ENCODE measurements around the gene SNX5. TPM values are rescaled to one million over a fixed set of nuclear protein-coding genes. Genes with fewer than 3 reads are reported as not detected.

SNX5 gene
- total RNA-seq, 2 donors from 2014 or later = 182 to 188 TPM

DNA sequence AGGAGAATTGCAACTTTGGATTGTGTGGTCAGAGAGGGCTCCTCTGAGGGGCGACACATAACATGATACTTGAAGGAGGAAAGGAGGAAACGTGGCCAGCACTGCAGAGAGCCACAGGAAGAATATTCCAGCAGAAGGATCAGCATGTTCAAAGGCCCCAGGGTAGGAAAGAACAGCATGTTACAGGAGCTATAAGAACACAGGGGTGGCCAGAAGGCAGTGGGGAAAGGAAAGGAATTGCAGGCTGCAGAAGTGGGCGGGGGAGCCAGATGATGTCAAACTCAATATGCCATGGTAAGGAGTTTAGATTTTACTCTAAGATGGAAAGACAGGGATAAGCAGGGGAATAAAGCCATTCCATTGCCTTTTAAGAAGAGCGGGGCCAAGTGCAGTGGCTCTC lies 31.0 kb upstream of the SNX5 start:
- ATAC-seq (no peak), DNase-seq (ENCODE audit: low spot score in 2 of 2) (no peak)
- Mint-ChIP-seq H3K27ac (no peak overlapping the region), H3K9me3 (no peaks in the 10 kb centered on the region), H3K36me3 (no peaks in the 10 kb centered on the region)

DNA sequence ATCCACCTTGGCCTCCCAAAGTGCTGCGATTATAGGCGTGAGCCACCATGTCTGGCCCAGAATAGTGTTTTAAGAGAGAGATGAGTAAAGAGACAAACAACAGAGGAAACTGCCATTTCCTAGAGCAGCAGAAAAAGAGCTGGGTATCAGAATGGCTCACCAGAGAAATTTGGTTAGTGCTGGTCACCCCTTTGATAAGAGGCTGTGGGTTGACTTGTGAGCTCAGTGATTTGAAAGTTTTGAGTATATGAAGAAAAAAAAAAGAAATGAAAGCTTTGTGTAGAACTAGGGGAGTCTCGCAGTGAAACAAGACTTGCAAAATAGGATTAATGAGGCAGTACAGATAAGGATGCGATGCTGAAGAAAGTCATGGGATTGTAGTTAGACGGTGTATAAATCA lies 29.9 kb upstream of the SNX5 start:
- peak overlapping the region in 1 of 2 donors; percentile 1 for H3K27ac Mint-ChIP-seq
- H3K36me3 Mint-ChIP-seq = no peaks in the 10 kb centered on the region
- H3K9me3 Mint-ChIP-seq = no peaks in the 10 kb centered on the region
- ATAC-seq (no peak), DNase-seq (ENCODE audit: low spot score in 2 of 2) (no peak)

DNA sequence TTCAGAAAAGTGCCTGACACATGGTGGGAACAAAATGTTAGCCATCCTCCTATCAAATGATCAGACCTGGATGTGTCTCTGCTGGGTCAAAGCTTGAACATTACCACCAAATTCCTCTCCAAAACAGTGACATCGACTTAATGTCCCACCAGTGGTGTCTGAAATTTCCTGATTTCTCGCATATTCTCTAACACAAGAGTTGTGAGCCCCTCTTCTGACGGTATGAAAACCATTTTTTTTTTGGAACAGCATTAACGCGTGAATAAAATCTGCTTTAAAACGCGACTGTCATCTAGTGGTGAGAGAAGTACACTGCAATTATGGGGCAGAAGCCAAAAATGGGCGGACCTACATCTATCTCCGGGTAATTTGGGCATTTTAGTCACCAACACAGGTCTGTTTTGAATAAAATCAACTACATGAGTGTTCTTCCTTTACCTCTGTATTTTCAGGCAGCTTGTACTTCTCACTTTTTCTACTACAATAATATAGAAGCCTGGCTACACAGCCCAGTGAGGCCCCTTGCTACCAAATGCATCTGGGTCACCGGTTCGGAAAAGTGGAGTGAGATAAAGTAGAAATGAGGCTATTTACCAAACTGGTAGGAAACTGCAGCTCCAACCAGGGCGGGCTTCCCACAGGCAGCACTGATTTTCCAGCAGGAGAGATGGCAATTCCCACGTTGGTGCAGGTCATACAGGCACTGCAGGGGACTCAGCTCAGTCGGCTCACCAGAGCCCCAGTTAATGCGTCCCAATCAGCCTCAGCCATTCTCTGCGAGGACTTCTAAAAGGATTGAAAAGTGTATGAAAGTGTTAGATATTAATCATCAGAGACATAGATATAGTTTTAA lies 27.6 kb upstream of the SNX5 start:
- DNase-seq (ENCODE audit: low spot score in 2 of 2) (peak in 1 of 2 donors; percentile 41), ATAC-seq (peak; percentile 17 to 39)
- Mint-ChIP-seq H3K27ac (no peak overlapping the region), H3K9me3 (no peaks in the 10 kb centered on the region), H3K36me3 (no peaks in the 10 kb centered on the region)

DNA sequence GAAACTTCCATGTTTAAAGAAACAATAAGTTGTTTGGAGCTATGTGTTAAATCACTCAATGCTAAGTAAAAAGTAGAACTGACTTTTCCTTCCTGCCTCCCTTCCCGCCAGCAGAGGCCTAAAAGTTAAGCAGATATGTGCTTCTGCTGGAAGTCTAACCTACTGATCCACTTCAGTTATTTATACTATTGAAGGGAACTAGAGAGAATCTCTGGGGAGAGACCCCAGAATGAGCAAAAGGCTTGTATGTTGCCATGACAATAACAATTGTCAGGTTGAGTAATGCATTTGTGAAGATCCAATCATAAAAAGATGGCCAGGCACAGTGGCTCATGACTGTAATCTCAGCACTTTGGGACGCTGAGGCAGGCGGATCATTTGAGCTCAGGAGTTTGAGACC lies 25.0 kb upstream of the SNX5 start:
- Mint-ChIP-seq H3K36me3 (peaks cover 0 to 15% of the 10 kb centered on the region in 2 donors), H3K9me3 (no peaks in the 10 kb centered on the region), H3K27ac (peak overlapping the region in 1 of 2 donors; percentile 77)
- DNase-seq (ENCODE audit: low spot score in 2 of 2) = no peak
- ATAC-seq = no peak

DNA sequence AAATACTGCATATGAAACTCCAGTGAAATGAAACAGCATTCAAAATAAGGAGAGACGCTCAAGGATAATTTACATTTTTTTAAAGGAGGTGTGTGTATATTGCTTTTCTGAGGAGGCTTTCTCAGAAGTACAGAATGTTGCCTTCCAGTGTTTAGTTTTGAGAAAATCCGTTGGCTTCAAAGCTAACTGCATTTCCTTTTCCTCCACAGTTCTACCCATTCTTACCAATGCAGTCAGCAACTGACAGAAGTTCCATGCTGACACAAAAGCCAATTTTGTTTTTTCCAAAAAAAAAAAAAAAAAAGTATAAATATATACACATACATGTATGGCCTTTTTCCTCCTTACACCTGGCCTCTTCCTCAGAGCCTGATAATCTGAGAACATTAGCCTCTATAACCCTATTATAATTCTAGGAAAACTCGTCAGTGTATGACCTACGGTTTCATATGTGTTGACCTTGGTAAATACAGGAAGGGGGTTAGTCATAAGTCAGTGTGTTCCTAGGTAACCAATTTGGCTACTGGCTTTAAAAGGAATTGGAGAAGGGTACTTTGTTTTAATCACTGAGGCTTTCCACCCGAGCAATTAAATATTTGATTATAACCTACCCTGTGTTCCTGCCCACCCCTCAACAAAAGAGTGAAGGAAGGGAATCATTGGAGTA lies 24.4 kb upstream of the SNX5 start:
- ATAC-seq = peak; percentile 18 to 38
- H3K27ac Mint-ChIP-seq = peak overlapping the region; percentile 24 to 77
- no peak for DNase-seq (ENCODE audit: low spot score in 2 of 2)
- peaks cover under 1 to 18% of the 10 kb centered on the region in 2 donors for H3K36me3 Mint-ChIP-seq
- H3K9me3 Mint-ChIP-seq = no peaks in the 10 kb centered on the region

DNA sequence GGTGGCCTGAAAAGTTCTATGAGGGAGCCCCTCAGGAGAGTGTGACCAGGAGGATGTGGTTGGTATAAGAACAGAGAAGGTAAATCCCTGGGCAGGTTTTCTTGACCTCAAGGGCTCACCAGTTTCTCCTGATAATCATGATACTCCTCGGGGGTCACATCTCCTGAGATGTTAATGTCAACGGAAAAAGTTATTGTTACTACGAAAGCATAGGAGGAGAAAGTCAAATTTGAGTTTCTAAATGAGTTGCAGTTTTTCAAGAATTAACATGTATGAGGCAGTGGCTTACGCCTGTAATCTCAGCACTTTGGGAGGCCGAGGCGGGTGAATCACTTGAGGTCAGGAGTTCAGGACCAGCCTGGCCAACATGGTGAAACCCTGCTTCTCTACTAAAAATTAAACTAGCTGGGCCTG lies 23.6 kb upstream of the SNX5 start:
- Mint-ChIP-seq H3K36me3 (peaks cover 5 to 26% of the 10 kb centered on the region in 2 donors), H3K9me3 (no peaks in the 10 kb centered on the region), H3K27ac (peak overlapping the region; percentile 47 to 77)
- DNase-seq (ENCODE audit: low spot score in 2 of 2) = peak; percentile 44 to 64
- ATAC-seq = peak; percentile 85 to 91

DNA sequence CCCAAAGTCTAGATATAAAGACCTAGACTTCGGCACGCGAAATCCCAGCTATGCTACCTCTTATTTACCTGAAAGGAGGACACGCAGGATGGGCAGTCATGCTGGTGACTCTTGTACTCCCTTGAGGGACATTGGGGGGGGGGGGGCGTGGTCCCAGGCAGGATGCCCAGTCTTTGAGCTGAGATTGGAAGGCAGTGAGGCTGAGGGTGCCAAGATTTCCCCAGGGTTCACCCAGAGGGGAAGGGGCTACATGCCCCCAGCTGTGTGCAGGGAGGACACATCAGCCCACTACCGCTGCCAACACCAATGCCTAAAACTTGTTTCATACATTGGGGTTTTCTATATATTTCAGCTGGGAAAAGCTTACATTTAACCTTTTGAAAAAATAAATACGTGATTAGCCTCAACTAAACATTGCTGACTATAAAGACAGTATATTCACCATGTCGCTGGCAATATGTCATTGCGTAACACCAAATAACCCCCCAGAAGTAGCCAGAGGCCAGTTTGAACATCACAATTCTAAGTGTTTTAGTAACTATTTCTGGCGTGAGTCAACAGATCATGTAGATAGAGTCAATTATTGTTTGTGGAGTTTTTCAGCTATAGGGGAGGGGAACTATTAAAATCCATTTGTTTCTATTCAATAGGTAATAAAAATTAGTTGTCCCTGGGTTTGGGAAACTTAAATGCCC lies 21.8 kb upstream of the SNX5 start:
- Mint-ChIP-seq H3K9me3 (no peaks in the 10 kb centered on the region), H3K27ac (no peak overlapping the region), H3K36me3 (peaks cover 5 to 28% of the 10 kb centered on the region in 2 donors)
- no peak for DNase-seq (ENCODE audit: low spot score in 2 of 2)
- ATAC-seq = no peak

DNA sequence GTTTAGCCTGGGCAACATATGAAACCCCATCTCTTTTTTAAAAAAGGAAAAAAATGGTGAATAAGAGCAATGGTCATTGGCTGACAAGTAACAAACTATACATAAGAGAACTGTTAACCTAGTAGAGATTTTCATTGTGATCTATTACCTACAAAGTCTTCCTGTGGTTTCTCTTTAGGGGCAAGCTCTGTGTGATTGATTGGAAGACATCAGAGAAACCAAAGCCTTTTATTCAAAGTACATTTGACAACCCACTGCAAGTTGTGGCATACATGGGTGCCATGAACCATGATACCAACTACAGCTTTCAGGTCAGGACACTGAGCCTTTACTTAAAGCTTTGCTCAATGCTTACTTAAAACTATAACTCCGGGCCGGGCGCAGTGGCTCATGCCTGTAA lies 19.4 kb upstream of the SNX5 start:
- ATAC-seq (peak in 1 of 2 donors; percentile 5), DNase-seq (ENCODE audit: low spot score in 2 of 2) (no peak)
- peaks cover 15 to 35% of the 10 kb centered on the region in 2 donors for H3K36me3 Mint-ChIP-seq
- H3K9me3 Mint-ChIP-seq = no peaks in the 10 kb centered on the region
- H3K27ac Mint-ChIP-seq = no peak overlapping the region

DNA sequence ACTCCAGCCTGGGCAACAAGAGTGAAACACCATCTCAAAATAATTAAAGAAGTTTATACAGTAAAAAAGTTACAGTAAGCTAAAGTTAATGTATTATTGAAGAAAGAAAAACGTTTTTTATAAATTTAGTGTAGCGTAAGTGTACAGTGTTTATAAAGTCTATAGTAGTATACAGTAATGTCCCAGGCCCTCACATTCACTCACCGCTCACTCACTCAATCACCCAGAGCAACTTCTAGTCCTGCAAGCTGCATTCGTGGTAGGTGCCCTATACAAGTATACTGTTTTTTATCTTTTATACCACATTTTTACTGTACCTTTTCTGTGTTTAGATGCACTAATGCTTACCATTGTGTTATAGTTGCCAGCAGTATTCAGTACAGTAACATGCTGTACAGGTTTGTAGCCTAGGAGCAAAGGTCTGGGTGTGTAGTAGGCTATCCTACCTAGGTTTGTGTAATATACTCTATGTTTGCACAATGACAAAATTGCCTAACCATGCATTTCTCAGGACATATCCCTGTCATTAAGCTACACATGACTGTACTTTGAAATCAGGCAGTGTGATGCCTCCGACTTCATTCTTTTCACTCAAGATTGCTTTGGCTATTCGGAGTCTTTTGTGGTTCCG lies 16.9 kb upstream of the SNX5 start:
- peaks cover 20 to 31% of the 10 kb centered on the region in 2 donors for H3K36me3 Mint-ChIP-seq
- no peak overlapping the region for H3K27ac Mint-ChIP-seq
- ATAC-seq = no peak

DNA sequence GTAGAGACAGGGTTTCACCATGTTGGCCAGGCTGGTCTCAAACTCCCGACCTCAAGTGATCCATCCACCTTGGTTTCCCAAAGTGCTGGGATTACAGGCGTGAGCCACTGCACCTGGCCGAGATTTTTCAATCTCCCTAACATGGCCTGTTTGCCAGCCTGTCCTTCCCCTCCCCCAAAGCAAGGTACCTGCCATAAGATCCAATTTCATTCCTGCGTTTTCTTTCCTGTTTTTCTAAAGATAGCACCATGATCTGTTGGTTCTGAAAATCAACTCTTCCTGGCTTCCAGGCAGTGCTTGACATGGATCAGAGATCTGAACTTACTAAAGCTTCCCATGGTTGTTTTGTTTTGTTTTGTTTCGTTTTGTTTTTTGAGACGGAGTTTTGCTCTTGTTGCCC lies 7.7 kb upstream of the SNX5 start:
- Mint-ChIP-seq H3K36me3 (peaks cover 15 to 29% of the 10 kb centered on the region in 2 donors), H3K9me3 (no peaks in the 10 kb centered on the region), H3K27ac (no peak overlapping the region)
- DNase-seq (ENCODE audit: low spot score in 2 of 2) (no peak), ATAC-seq (no peak)

More for the DNA sequence above, 16.9 kb upstream of the SNX5 start:
- no peaks in the 10 kb centered on the region for H3K9me3 Mint-ChIP-seq
- DNase-seq (ENCODE audit: low spot score in 2 of 2) = no peak

DNA sequence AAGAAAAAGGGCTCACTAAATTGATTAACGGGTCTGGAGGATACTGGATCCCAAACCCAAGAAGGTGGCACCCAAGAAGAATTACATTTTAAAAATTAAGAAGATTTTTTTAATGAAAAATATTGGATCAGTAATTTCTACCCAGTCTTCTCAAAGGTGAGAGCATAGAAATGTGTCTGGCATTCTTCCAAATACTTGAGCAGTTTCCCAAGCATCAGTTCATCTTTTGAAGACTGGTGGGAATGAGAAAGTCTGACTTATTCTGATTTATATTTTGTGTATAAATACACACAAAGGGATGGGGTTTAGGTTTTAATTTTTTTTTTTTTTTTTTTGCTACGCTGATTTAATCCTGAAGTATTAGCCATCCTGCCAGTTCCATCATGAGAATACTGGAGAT lies 3.5 kb upstream of the SNX5 start:
- H3K36me3 Mint-ChIP-seq = peaks cover 41 to 57% of the 10 kb centered on the region in 2 donors
- ATAC-seq = no peak
- H3K27ac Mint-ChIP-seq = no peak overlapping the region
- H3K9me3 Mint-ChIP-seq = no peaks in the 10 kb centered on the region
- no peak for DNase-seq (ENCODE audit: low spot score in 2 of 2)

DNA sequence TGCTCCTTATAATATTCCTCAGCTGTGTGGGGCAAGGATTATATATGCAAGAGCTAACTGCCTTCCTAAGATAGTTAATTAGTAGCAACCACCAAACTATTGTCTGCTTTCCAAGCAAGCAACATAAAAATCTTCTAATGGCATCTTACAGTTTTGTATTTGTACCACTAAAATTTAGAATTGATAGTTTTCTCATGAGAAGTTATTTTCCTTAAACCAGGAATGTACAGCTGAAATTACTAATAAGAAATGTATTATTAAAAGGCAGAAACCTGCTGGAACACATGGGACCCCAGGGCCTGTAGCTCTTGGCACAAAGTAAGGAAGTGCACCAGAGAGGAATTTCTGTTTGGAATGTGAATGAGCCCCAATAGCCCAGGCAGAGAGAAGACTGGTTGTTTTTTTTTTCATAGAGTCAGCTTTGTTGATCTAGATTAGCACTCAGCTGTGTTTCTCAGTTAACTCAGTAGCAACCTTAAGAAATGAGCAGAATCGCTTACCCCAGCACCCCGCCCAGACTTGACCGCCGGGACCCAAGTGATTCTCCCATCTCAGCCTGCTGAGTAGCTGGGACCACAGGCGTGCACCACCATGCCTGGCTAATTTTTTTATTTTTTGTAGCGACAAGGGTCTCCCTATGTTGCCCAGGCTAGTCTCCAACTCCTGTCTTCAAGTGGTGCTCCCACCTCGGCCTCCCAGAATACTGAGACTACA lies 2.9 kb upstream of the SNX5 start:
- H3K27ac Mint-ChIP-seq = peak overlapping the region in 1 of 2 donors; percentile 22
- DNase-seq (ENCODE audit: low spot score in 2 of 2) (no peak), ATAC-seq (no peak)
- H3K9me3 Mint-ChIP-seq = no peaks in the 10 kb centered on the region
- peaks cover 45 to 64% of the 10 kb centered on the region in 2 donors for H3K36me3 Mint-ChIP-seq

DNA sequence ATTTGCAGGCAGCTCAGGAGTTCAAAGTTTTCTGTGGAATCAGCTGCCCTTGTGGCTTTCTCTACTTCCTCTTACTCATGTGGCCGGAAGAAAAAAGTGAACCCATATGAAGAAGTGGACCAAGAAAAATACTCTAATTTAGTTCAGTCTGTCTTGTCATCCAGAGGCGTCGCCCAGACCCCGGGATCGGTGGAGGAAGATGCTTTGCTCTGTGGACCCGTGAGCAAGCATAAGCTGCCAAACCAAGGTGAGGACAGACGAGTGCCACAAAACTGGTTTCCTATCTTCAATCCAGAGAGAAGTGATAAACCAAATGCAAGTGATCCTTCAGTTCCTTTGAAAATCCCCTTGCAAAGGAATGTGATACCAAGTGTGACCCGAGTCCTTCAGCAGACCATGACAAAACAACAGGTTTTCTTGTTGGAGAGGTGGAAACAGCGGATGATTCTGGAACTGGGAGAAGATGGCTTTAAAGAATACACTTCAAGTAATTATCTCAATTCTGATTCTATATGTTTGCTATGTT lies 1.4 kb upstream of the SNX5 start:
- peak in 1 of 2 donors; percentile 13 for ATAC-seq
- H3K27ac Mint-ChIP-seq = peak overlapping the region; percentile 97 to 98
- H3K9me3 Mint-ChIP-seq = no peaks in the 10 kb centered on the region
- DNase-seq (ENCODE audit: low spot score in 2 of 2) = peak in 1 of 2 donors; percentile 13
- H3K36me3 Mint-ChIP-seq = peaks cover 57 to 70% of the 10 kb centered on the region in 2 donors

DNA sequence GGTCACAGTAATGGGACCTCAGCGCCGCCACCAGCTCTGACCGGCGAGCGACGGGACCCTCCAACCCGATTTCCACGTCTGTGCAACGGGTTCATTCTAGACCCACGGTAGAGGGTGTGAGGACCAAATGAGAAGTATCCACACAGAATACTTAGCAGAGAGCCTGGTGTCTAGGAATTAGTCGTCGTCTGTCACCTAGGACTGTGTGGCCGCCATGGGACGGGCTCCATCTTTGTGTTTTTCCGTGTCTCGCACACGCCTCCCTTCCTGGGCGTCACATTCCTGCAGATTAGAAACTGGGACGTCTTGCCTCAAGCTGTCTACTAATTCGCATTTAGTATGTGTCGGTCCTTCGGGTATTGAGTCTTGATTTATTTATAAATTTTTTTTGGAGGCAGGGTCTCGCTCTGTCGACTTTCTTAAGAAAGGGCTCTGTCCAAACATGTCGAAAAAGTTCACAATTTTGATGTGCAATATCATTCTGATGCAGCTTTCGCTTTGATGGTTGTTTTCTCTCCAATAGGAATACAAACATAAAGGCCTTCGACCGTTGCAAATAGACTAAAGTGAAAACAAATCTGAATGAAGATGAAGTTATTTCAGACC lies 787 bp upstream of the SNX5 start:
- DNase-seq (ENCODE audit: low spot score in 2 of 2) (no peak), ATAC-seq (peak; percentile 36 to 39)
- no peaks in the 10 kb centered on the region for H3K9me3 Mint-ChIP-seq
- peaks cover 63 to 76% of the 10 kb centered on the region in 2 donors for H3K36me3 Mint-ChIP-seq
- H3K27ac Mint-ChIP-seq = peak overlapping the region; percentile 97 to 98

DNA sequence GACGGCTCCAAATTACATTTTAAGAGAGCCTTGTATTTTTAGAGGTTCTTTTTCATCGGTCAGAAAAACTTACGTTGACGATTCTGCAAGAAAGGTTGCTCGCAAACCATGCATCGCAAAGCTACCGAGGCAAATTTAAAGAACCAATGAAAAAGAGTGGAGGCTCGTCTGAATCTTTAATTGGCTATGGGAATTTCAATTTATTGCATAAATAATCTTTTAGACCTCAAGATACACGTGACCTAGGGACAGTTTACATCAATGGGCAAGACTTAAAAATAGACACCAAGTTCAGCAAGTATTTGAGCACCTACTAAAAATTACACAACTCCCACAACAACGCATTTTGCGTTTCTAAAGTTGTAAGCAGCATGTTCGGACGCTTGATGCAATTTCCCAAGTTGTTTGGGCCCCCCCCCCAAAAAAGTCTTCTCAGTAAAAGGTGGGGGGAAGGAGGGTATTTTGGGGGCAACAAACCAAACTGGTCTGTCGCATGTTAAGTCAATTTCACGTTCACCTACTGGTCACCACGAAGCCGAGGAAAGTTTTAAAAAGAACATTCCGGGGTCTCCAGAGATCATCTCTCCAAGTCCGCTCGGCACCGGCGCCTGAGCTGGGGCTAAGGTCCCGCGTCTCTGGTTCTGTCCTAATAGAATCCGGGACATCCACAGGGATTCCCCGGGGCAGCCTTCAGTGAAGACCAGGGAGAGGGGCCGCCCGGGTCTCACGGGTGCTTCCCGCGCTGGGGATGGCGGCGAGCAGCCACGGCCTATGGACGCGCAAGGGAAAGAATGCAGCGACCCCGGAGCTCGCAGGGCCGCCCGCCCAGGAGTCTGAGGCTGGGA lies 851 bp downstream of the SNX5 start:
- ATAC-seq (no peak), DNase-seq (ENCODE audit: low spot score in 2 of 2) (peak in 1 of 2 donors; percentile 44)
- Mint-ChIP-seq H3K36me3 (peaks cover 66 to 81% of the 10 kb centered on the region in 2 donors), H3K9me3 (no peaks in the 10 kb centered on the region), H3K27ac (peak overlapping the region; percentile 97)
